IMR-90 (cell line): ENCODE measurements around the gene PDZD2.

Experiments used
- BHLHE40 ChIP-seq: fragments of 150-350 bp; IDR thresholded peaks from 2 replicates; pipeline ENCODE4 v1.6.1; 2016; ENCODE audit warnings: mild to moderate bottlenecking, low read depth, low read length
- CEBPB ChIP-seq: IDR thresholded peaks from 2 replicates; pipeline ENCODE4 v1.6.1; 2012; ENCODE audit warnings: low read depth, low read length, improper control_type of control experiment
- CHD1 ChIP-seq: IDR thresholded peaks from 2 replicates; pipeline ENCODE4 v1.6.1; 2012; ENCODE audit warnings: low read depth, low read length, improper control_type of control experiment
- CTCF ChIP-seq: conservative IDR thresholded peaks from 2 replicates; pipeline ENCODE4 v1.5.1; 2012; ENCODE audit warnings: mild to moderate bottlenecking, low read depth, low read length, improper control_type of control experiment
- ELK1 ChIP-seq: fragments of 150-350 bp; IDR thresholded peaks from 2 replicates; pipeline ENCODE4 v1.6.1; 2016; ENCODE audit warnings: low read depth, mild to moderate bottlenecking, low read length, moderate library complexity, borderline replicate concordance
- FOS ChIP-seq: fragments of 150-350 bp; IDR thresholded peaks from 2 replicates; pipeline ENCODE4 v1.6.1; 2016; ENCODE audit warnings: low read depth, low read length
- MAFK ChIP-seq: IDR thresholded peaks from 2 replicates; pipeline ENCODE4 v1.6.1; 2012; ENCODE audit warnings: low read depth, low read length, improper control_type of control experiment
- POLR2A ChIP-seq: IDR thresholded peaks from 2 replicates; pipeline ENCODE4 v1.6.1; 2012; ENCODE audit warnings: mild to moderate bottlenecking, low read depth, low read length
- RAD21 ChIP-seq: IDR thresholded peaks from 2 replicates; pipeline ENCODE4 v1.6.1; 2012; ENCODE audit warnings: low read length, improper control_type of control experiment
- RCOR1 ChIP-seq: IDR thresholded peaks from 2 replicates; pipeline ENCODE4 v1.6.1; 2012; ENCODE audit warnings: mild to moderate bottlenecking, low read length, improper control_type of control experiment; ENCODE audit not compliant: insufficient replicate concordance
- RFX5 ChIP-seq: IDR thresholded peaks from 2 replicates; pipeline ENCODE4 v1.8.0; 2012; ENCODE audit warnings: low read depth, mild to moderate bottlenecking, low read length, moderate library complexity
- SMC3 ChIP-seq: fragments of 150-350 bp; IDR thresholded peaks from 2 replicates; pipeline ENCODE4 v1.6.1; 2016; ENCODE audit warnings: low read depth, mild to moderate bottlenecking, antibody characterized with exemption, low read length, moderate library complexity

GRCh38 chr5:31934156-31934555 lies 295.2 kb downstream of the PDZD2 start:
- TF ChIP-seq CTCF (no peak), POLR2A (no peak), RFX5 (no peak), RCOR1 (no peak), SMC3 (no peak), FOS (no peak), CHD1 (no peak), RAD21 (no peak), ELK1 (no peak), CEBPB (no peak), BHLHE40 (no peak), MAFK (no peak)
